K562 (cell line): ENCODE results near the gene ERCC4. TPM values are rescaled to one million over a fixed set of nuclear protein-coding genes. Genes with fewer than 3 reads are reported as not detected.
A peak's percentile ranks its signal among the peaks of the same experiment; 100 is the strongest.

Source experiments
- ATAC-seq: fragments of 200-7000 bp; cut with Tn5 transposase; 3 replicates; pipeline ENCODE4 v1.9.1; 2020; ENCODE audit warnings: moderate library complexity
- BruUV-seq: library from RNA; stranded (reverse); fragments of 400-500 nt; replicated peaks from 2 replicates; lab custom pipeline; 2021; lab: Mats Ljungman, UMichigan
- CTCF ChIA-PET: fragments of 300-600 bp; formaldehyde crosslinking; extraction: SDS; loops from one replicate; lab custom pipeline; 2021; ENCODE audit warnings: low intra/inter-chr PET ratio; lab: Yijun Ruan, JAX
- POLR2A ChIA-PET: fragments of 300-600, 350-650 bp; sonication (Branson Sonifier 250); formaldehyde crosslinking; extraction: SDS; loops from one replicate; lab custom pipeline; 2021; ENCODE audit warnings: antibody characterized with exemption, inconsistent platforms; lab: Yijun Ruan, JAX
- DNase-seq, 4 experiments: peaks; one replicate each; pipeline versions ENCODE4 v3.0.0 to v3.0.0-alpha.2; 2011 to 2018; ENCODE audit warnings: low spot score in 3 of 4, mixed read lengths in 3 of 4; ENCODE audit errors: extremely low read depth in 1 of 4
- FAIRE-seq: peaks from 2 replicates; lab custom pipeline; 2011; peaks lifted over from hg19 to GRCh38; lab: Jason Lieb, UNC
- H2AFZ ChIP-seq: 2 replicates; pipeline ENCODE4 v1.6.0; 2011; ENCODE audit warnings: low read depth, low read length, control low read depth, inconsistent platforms
- H3K27ac ChIP-seq: fragments of 200-600 bp; 3 replicates; pipeline ENCODE4 v1.8.0; 2011; ENCODE audit warnings: low read depth, mild to moderate bottlenecking, control low read depth, inconsistent platforms, low read length, moderate library complexity, mixed read lengths; ENCODE audit errors: extremely low read depth
- H3K27me3 ChIP-seq, 2 experiments: fragments of 300-600 bp in 1 of 2; 2 replicates in 1 of 2; 3 replicates in 1 of 2; pipeline versions ENCODE4 v1.6.0 to v1.8.0; 2011; ENCODE audit warnings: inconsistent platforms in 2 of 2, low read length in 2 of 2, mild to moderate bottlenecking in 1 of 2, mixed read lengths in 1 of 2, moderate library complexity in 1 of 2; ENCODE audit not compliant: control insufficient read depth in 2 of 2, insufficient read depth in 2 of 2
- H3K36me3 ChIP-seq: fragments of 300-600 bp; 3 replicates; pipeline ENCODE4 v1.8.0; 2011; ENCODE audit warnings: mild to moderate bottlenecking, low read length, inconsistent platforms; ENCODE audit not compliant: control insufficient read depth, insufficient read depth
- H3K4me1 ChIP-seq, 2 experiments: fragments of 200-600 bp in 1 of 2; replicated peaks in 1 of 2; 2 replicates in 1 of 2; 3 replicates in 1 of 2; pipeline versions ENCODE4 v1.5.1 to v1.8.0; 2011; ENCODE audit warnings: inconsistent platforms in 2 of 2, low read length in 2 of 2, mild to moderate bottlenecking in 1 of 2, mixed read lengths in 1 of 2, moderate library complexity in 1 of 2; ENCODE audit not compliant: control insufficient read depth in 2 of 2, insufficient read depth in 2 of 2
- H3K4me2 ChIP-seq: 2 replicates; pipeline ENCODE4 v1.6.1; 2011; ENCODE audit warnings: low read length, control low read depth, inconsistent platforms, mixed read lengths; ENCODE audit not compliant: insufficient read depth
- H3K4me3 ChIP-seq: fragments of 200-600 bp; sonication (generic), shearing (Covaris generic); 2 replicates; pipeline ENCODE4 v1.5.1; 2016; ENCODE audit warnings: control low read depth, inconsistent platforms
- H3K79me2 ChIP-seq: fragments of 200-600 bp; 3 replicates; pipeline ENCODE4 v1.8.0; 2011; ENCODE audit warnings: low read length, inconsistent platforms; ENCODE audit not compliant: control insufficient read depth, insufficient read depth
- H3K9ac ChIP-seq, 2 experiments: 2 replicates each; pipeline versions ENCODE4 v1.6.0 to v1.6.1; 2011; ENCODE audit warnings: low read depth in 2 of 2, low read length in 2 of 2, control low read depth in 1 of 2, inconsistent platforms in 1 of 2, mild to moderate bottlenecking in 1 of 2, mixed read lengths in 1 of 2; ENCODE audit not compliant: insufficient read depth in 1 of 2
- H3K9me1 ChIP-seq: one replicate; pipeline ENCODE4 v1.6.0; 2011; ENCODE audit warnings: inconsistent platforms, mild to moderate bottlenecking, low read length, moderate library complexity; ENCODE audit not compliant: control insufficient read depth, insufficient read depth
- H3K9me3 ChIP-seq: replicated peaks from 2 replicates; pipeline ENCODE4 v1.5.1; 2011; ENCODE audit warnings: low read depth, low read length, inconsistent platforms; ENCODE audit not compliant: control insufficient read depth, insufficient read depth
- H4K20me1 ChIP-seq: replicated peaks from 2 replicates; pipeline ENCODE4 v1.6.1; 2011; ENCODE audit warnings: low read length, inconsistent platforms, mixed read lengths; ENCODE audit not compliant: control insufficient read depth, insufficient read depth
- C11orf30 ChIP-seq: fragments of 450-650 bp; IDR thresholded peaks from 2 replicates; pipeline ENCODE4 v1.6.1; 2016; ENCODE audit warnings: low read depth, mild to moderate bottlenecking
- ERF ChIP-seq: fragments of 450-650 bp; formaldehyde crosslinking; IDR thresholded peaks from 2 replicates; pipeline ENCODE4 v1.4.0; 2020; ENCODE audit warnings: mild to moderate bottlenecking, mixed read lengths
- GATAD2B ChIP-seq: fragments of 450-650 bp; IDR thresholded peaks from 2 replicates; pipeline ENCODE4 v1.6.1; 2017; ENCODE audit warnings: mild to moderate bottlenecking, borderline replicate concordance
- MAFF ChIP-seq: IDR thresholded peaks from 2 replicates; pipeline ENCODE4 v1.6.1; 2012; ENCODE audit warnings: low read length, improper control_type of control experiment
- MAFG ChIP-seq: fragments of 450-650 bp; conservative IDR thresholded peaks from 2 replicates; pipeline ENCODE4 v1.6.1; 2016; ENCODE audit warnings: missing genetic modification characterization, missing compliant biosample characterization
- MAFK ChIP-seq: IDR thresholded peaks from 2 replicates; pipeline ENCODE4 v1.6.1; 2011; ENCODE audit warnings: low read length, improper control_type of control experiment
- ZNF316 ChIP-seq: fragments of 450-650 bp; IDR thresholded peaks from 2 replicates; pipeline ENCODE4 v1.6.1; 2016
- WGBS: fragments of 100-300 bp; shearing (Covaris generic); methylation state at CpG from one replicate; pipeline ENCODE4 v1.1.6; 2016; ENCODE audit warnings: low coverage, mixed read lengths; ENCODE audit not compliant: insufficient coverage; ENCODE audit errors: missing lambda C conversion rate; 5-methylcytosine and 5-hydroxymethylcytosine counted together
- in situ Hi-C: fragments of 300-500 bp; cut with MboI; formaldehyde crosslinking; loops from 4 replicates; pipeline ENCODE4 v1.15.0; 2018; ENCODE audit warnings: inconsistent platforms, mixed read lengths
- intact Hi-C: fragments of 100-400 bp; cut with micrococcal nuclease; formaldehyde crosslinking; loops from 2 replicates; pipeline ENCODE4 v1.14.2; 2022
- polyA plus RNA-seq, 8 experiments: library from polyadenylated mRNA; depleted of rRNA in 4 of 8; stranded (reverse) in 5 of 8; unstranded in 3 of 8; fragments of >200 nt; fragmentation: Nextera tagmentation in 2 of 8; fragmentation: Illumina TruSeq in 1 of 8; extraction: Ambion mirVana in 2 of 8; extraction: Trizol in 1 of 8; gene quantifications; 2 replicates each; pipeline versions ENCODE4 v1.2.1 to v1.2.3, GENCODE V29; 2011 to 2014; ENCODE audit warnings: inconsistent platforms in 1 of 8, missing spikeins in 1 of 8
- total RNA-seq, 7 experiments: library from RNA; depleted of rRNA in 6 of 7; stranded (reverse); fragments of >200 nt in 6 of 7; fragmentation: Illumina TruSeq in 2 of 7; extraction: Trizol in 2 of 7; gene quantifications; 2 replicates each; pipeline versions ENCODE4 v1.2.1 to v1.2.3, GENCODE V29; 2011 to 2021; ENCODE audit warnings: low replicate concordance in 1 of 7

The ERCC4 gene
- total and polyA plus RNA-seq, 9 of the 15 experiments (the other 6 are each of a cell fraction or from before 2014, with no cell fraction given): 3.7 to 10.5 (median 6.0) TPM

DNA sequence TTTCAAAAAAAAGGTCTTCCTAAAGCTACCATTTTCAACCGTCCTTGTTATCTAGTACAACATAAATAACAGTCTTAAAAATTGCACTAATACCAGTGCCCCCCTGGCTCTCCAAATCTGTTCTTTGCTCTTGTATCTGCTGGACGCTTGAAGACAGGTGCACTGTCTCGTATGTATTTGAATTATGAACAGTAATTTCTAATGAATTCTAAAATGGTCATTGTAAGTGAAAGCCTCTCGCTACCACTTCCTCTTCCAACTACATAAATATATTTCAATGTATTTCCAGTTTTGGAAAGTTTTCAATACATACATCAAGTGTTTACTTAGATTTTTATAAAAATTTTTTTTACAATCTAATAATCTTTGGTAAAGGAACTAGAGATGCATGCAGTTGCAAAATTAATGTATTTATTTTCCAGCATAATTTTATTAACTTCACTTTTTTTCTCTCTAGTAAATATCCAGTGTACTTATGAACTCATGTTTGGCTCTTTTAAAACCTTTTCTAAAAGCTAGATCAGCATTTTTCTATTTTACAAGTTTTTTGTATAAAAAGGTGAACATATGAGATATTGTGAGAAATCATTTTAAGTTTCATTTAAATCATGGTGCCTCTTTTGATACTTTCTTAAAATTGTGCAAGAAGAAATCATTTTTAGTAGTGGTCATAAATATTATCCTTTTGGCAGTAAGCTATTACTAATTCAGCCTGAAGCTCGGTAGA is 31.0 kb downstream of the ERCC4 start:
- no peak overlapping the region for H2AFZ ChIP-seq
- peaks cover 19% of the 10 kb centered on the region; the same call in 2 of the 3 replicates for H3K36me3 ChIP-seq
- H4K20me1 ChIP-seq: no peaks in the 10 kb centered on the region
- intact Hi-C loops (no loop called here), in situ Hi-C loops (no loop called here)
- H3K4me3 ChIP-seq: no peak overlapping the region
- H3K27me3 ChIP-seq: peaks cover 0 to 4% of the 10 kb centered on the region in 2 experiments; a peak in 3 of 5 replicates
- POLR2A ChIA-PET: interaction anchor here (0.6 kb wide), 1 partner anchor 14 kb away, joined by 3 read pairs; no protein-coding TSS in a partner anchor
- H3K4me1 ChIP-seq: no peaks in the 10 kb centered on the region
- no peaks in the 10 kb centered on the region for H3K9me1 ChIP-seq
- H3K9ac ChIP-seq: no peak overlapping the region
- no peak for DNase-seq
- TF ChIP-seq MAFF (peak; percentile 38; the same call in 1 of the 2 replicates), MAFK (peak; percentile 31; the same call in 1 of the 2 replicates), C11orf30 (peak; percentile 72), GATAD2B (no peak), ZNF316 (peak; percentile 88), ERF (CRISPR knock-in tag) (no peak), MAFG (tag) (peak; percentile 28; the same call in 1 of the 2 replicates)
- TF ChIP-seq, all 486 proteins: peak for 5
- CTCF ChIA-PET: no interaction called here
- Histone ChIP-seq H3K27ac (no peak overlapping the region), H3K9me3 (no peaks in the 10 kb centered on the region), H3K4me2 (no peak overlapping the region), H3K79me2 (no peaks in the 10 kb centered on the region)
- no TSS peak for BruUV-seq
- FAIRE-seq: no peak
- no peak for ATAC-seq
- WGBS: 45% methylated on average over 5 of the region's 5 CpGs
